Measurements from ENCODE around the gene SNRPB2. TPM values are rescaled to one million over a fixed set of nuclear protein-coding genes. Genes with fewer than 3 reads are reported as not detected.

SNRPB2 gene
- total RNA-seq, 4 donors from 2014 or later: 9.9 to 24.7 (median 12.8) TPM

DNA sequence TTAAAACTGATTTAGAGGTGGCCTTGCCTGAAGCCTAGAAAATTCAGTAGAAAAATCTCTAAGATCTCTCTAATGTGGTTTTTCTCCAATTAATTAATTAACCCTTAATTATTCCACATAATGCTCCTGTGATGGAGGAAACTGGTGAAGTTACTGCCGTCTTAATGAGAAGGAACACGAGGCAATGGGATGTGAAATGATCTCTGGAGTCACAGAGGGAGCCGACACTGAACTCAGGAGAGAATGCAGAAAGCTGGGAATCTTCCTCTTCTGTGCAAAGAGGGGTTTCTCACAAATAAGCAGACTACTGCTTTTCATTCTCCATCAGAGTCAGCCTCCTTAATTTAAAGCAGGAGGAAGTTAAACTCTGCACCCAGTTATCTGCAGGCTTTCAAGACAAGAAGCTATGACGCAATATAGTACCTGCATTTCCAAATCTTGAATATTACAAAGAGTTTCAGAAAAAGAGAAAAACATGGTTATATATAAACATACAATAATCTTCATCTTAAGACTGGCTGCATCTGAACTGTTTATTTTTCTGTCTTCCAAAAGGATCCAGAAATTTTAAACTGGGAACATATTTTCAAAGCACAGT is 18.1 kb upstream of the SNRPB2 start:
- Histone ChIP-seq H3K9me3 (no peaks in the 10 kb centered on the region), H3K36me3 (no peaks in the 10 kb centered on the region), H3K4me1 (peaks cover 0 to 5% (median 2%) of the 10 kb centered on the region in 4 donors), H3K27me3 (no peaks in the 10 kb centered on the region), H3K27ac (no peak overlapping the region), H3K4me3 (no peak overlapping the region)
- DNase-seq: no peak
- TF ChIP-seq, protein P1, sequence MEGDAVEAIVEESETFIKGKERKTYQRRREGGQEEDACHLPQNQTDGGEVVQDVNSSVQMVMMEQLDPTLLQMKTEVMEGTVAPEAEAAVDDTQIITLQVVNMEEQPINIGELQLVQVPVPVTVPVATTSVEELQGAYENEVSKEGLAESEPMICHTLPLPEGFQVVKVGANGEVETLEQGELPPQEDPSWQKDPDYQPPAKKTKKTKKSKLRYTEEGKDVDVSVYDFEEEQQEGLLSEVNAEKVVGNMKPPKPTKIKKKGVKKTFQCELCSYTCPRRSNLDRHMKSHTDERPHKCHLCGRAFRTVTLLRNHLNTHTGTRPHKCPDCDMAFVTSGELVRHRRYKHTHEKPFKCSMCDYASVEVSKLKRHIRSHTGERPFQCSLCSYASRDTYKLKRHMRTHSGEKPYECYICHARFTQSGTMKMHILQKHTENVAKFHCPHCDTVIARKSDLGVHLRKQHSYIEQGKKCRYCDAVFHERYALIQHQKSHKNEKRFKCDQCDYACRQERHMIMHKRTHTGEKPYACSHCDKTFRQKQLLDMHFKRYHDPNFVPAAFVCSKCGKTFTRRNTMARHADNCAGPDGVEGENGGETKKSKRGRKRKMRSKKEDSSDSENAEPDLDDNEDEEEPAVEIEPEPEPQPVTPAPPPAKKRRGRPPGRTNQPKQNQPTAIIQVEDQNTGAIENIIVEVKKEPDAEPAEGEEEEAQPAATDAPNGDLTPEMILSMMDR (IDR thresholded peaks at IDR 0.05): no peak
- no peak for TF ChIP-seq POLR2A (IDR thresholded peaks at IDR 0.05)

- H3K4me3 ChIP-seq: no peak overlapping the region
- H3K9me3 ChIP-seq: no peaks in the 10 kb centered on the region
- H3K27me3 ChIP-seq: no peaks in the 10 kb centered on the region
- H3K27ac ChIP-seq: no peak overlapping the region
- TF ChIP-seq, protein P1 (IDR thresholded peaks at IDR 0.05): no peak
- TF ChIP-seq POLR2A (IDR thresholded peaks at IDR 0.05): no peak
- H3K4me1 ChIP-seq: peaks cover 0 to 5% (median 2%) of the 10 kb centered on the region in 4 donors
- no peaks in the 10 kb centered on the region for H3K36me3 ChIP-seq
- no peak for DNase-seq
Observed at GRCh38 chr20:16712511-16712947, 17.3 kb upstream of the SNRPB2 start.

DNA sequence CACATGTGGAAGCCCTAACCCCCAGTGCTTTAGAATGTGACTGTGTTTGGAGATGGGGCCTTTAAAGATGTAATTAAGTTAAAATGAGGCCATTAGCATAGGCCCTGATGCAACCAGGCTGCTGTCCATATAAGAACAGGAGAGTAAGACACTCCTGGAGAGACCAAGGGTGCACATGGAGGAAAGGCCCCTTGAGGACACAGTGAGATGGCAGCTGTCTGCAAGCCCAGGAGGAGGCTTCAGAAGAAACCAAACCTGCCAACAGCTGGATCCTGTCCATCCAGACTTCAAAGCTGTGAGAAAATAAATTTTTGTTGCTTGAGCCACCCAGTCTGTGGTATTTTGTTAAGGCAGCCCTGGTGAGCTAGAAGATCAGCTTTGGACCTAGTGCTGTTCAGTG is 16.8 kb upstream of the SNRPB2 start:
- no peak for DNase-seq
- Histone ChIP-seq H3K4me3 (no peak overlapping the region), H3K36me3 (no peaks in the 10 kb centered on the region), H3K9me3 (no peaks in the 10 kb centered on the region), H3K27me3 (no peaks in the 10 kb centered on the region), H3K27ac (no peak overlapping the region), H3K4me1 (peaks cover 0 to 5% (median 2%) of the 10 kb centered on the region in 4 donors)
- TF ChIP-seq POLR2A (IDR thresholded peaks at IDR 0.05): no peak
- TF ChIP-seq, protein P1 (IDR thresholded peaks at IDR 0.05): no peak

DNA sequence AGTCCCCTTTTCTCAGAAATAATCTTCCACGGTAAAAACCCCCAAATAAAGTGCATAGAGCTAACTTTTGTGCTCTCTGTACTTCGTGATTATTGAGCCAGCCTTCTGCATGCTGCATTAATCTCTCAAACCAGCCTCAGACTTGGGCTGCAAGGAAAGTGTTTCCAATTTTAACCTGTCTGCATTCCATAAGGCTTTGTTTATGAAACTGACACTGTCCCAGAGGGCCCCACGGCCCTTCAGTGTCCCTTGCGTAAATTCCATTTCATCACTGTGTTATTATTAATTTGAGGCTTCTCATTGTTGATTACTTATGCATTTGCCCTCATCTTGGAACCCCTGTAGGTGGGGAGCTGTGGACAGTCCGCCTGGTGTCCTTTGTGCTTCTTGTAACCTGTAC is 15.6 kb upstream of the SNRPB2 start:
- H3K27ac ChIP-seq: no peak overlapping the region
- TF ChIP-seq POLR2A (IDR thresholded peaks at IDR 0.05): no peak
- TF ChIP-seq, protein P1 (IDR thresholded peaks at IDR 0.05): no peak
- DNase-seq: no peak
- H3K9me3 ChIP-seq: no peaks in the 10 kb centered on the region
- H3K4me1 ChIP-seq: peaks cover 0 to 4% (median under 1%) of the 10 kb centered on the region in 4 donors
- H3K4me3 ChIP-seq: no peak overlapping the region
- no peaks in the 10 kb centered on the region for H3K27me3 ChIP-seq
- H3K36me3 ChIP-seq: no peaks in the 10 kb centered on the region

DNA sequence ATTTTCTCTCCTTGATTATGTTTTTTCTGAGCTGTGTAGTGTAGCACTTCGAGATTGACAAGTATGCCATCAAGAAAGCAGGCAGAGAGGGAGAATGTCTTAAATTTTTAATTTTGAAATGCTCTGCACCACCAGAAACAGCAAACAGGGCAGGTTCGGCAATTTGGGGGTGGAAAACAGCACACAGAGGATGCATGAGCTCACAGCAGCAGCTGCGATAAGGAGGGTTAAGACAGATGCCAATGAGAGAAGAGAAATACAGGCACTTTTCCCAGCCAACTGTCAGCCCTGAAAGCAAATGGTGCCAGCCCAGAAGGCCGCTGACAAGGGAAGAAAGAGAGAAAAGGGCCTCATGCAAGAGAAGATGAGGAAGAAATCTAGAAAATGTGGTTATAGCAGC is 15.1 kb upstream of the SNRPB2 start:
- Histone ChIP-seq H3K4me1 (no peaks in the 10 kb centered on the region), H3K27me3 (no peaks in the 10 kb centered on the region), H3K4me3 (no peak overlapping the region), H3K36me3 (no peaks in the 10 kb centered on the region), H3K9me3 (no peaks in the 10 kb centered on the region), H3K27ac (no peak overlapping the region)
- TF ChIP-seq, protein P1 (IDR thresholded peaks at IDR 0.05): no peak
- no peak for TF ChIP-seq POLR2A (IDR thresholded peaks at IDR 0.05)
- no peak for DNase-seq
